ENCODE measurements around the gene LRRC8D.

GRCh38 chr1:89954401-89954800 is 133.6 kb downstream of the LRRC8D start:
- TF ChIP-seq CTCF (IDR thresholded peaks at IDR 0.05) (no peak), EP300 (IDR thresholded peaks at IDR 0.05) (no peak), POLR2A (IDR thresholded peaks at IDR 0.05) (no peak), POLR2AphosphoS5 (IDR thresholded peaks at IDR 0.05) (no peak)
